ENCODE results near the gene IL17REL. TPM values are rescaled to one million over a fixed set of nuclear protein-coding genes. Genes with fewer than 3 reads are reported as not detected.
A peak's percentile ranks its signal among the peaks of the same experiment; 100 is the strongest.

The IL17REL gene
- total and polyA plus RNA-seq, 10 of the 15 experiments (the other 5 are each of a cell fraction or from before 2014, with no cell fraction given), result 0.03 TPM; not detected in 9

- H3K27ac ChIP-seq (ENCODE audit: control insufficient read depth, insufficient read depth), result peak overlapping the region; percentile 53
- H3K4me3 ChIP-seq, result peak overlapping the region; percentile 98
- under 1% methylated on average over 49 of the region's 49 CpGs for WGBS (ENCODE audit: insufficient coverage, insufficient replicate concordance, low lambda C conversion rate, missing lambda C conversion rate)
- ChIA-PET SMC1A (ENCODE audit: uncharacterized antibody, unreplicated experiment) (interaction anchor here (1.2 kb wide), 1 partner anchor 66 kb away, joined by 4 read pairs; no protein-coding TSS in a partner anchor), CTCF (interaction anchor here (1.0 to 1.4 kb wide), 2 partner anchors 9 to 18 kb away, joined by 3 to 6 read pairs; no protein-coding TSS in a partner anchor), POLR2A (interaction anchor here (0.5 to 2.5 kb wide), 11 partner anchors 9 to 226 kb away, joined by 3 to 15 read pairs (median 6); no protein-coding TSS in a partner anchor), RAD21 (ENCODE audit: unreplicated experiment) (interaction anchor here (0.7 to 2.6 kb wide), 4 partner anchors 9 to 31 kb away, joined by 3 to 15 read pairs (median 8); no protein-coding TSS in a partner anchor)
- TSS peak; percentile 47 for BruUV-seq (replicated peaks)
- H3K79me2 ChIP-seq (ENCODE audit: control insufficient read depth, insufficient read depth, low read length), result peaks cover 49% of the 10 kb centered on the region
- peaks cover 26% of the 10 kb centered on the region for H3K4me1 ChIP-seq (ENCODE audit: control insufficient read depth, insufficient read depth, low read length)
- intact Hi-C loops (cut with micrococcal nuclease; ENCODE audit: unreplicated experiment) (loop anchor here (5.0 kb wide), 1 partner anchor 226 kb away; the partner anchor contains the start of gene TRABD), in situ Hi-C loops (cut with MboI) (loop anchor here (10.0 kb wide), 1 partner anchor 573 kb away; the partner anchor contains the start of gene TYMP)
- H3K27me3 ChIP-seq (replicated peaks in 1 of 2; ENCODE audit: control insufficient read depth in 2 of 2, insufficient read depth in 2 of 2, low read length in 1 of 2), result no peaks in the 10 kb centered on the region
- no peak for ATAC-seq
- H3K36me3 ChIP-seq (ENCODE audit: control insufficient read depth in 2 of 2, insufficient read depth in 2 of 2, low read length in 1 of 2), result peaks cover 14 to 19% of the 10 kb centered on the region in 2 experiments
- no peaks in the 10 kb centered on the region for H3K9me3 ChIP-seq (replicated peaks; ENCODE audit: control insufficient read depth, insufficient read depth, low read length)
- DNase-seq (ENCODE audit: low read depth, low spot score), result no peak
- no peak overlapping the region for H2AFZ ChIP-seq (ENCODE audit: control insufficient read depth, low read depth, low read length)
- peak overlapping the region; percentile 78 for H3K9ac ChIP-seq (ENCODE audit: control insufficient read depth, insufficient read depth, low read length)
- H4K20me1 ChIP-seq (ENCODE audit: control insufficient read depth, insufficient read depth), result peaks cover 2% of the 10 kb centered on the region; the same call in 1 of the 2 replicates
- FAIRE-seq, result no peak
- H3K4me2 ChIP-seq (ENCODE audit: control insufficient read depth, insufficient read depth), result peak overlapping the region; percentile 34
- TF ChIP-seq WRNIP1 (IDR thresholded peaks at IDR 0.05; ENCODE audit: borderline replicate concordance, low read depth, low read length), result no peak
- no peak for TF ChIP-seq ZZZ3 (IDR thresholded peaks at IDR 0.05; ENCODE audit: control insufficient read depth, insufficient read length, low read depth)
- TF ChIP-seq TAF1 (IDR thresholded peaks at IDR 0.05; ENCODE audit: borderline replicate concordance, low read depth, low read length), result no peak
- TF ChIP-seq PRDM15 (CRISPR knock-in tag; IDR thresholded peaks at IDR 0.05), result no peak
- 0 out of 2 replicates have a peak, but pooled peaks have one; percentile 70 for TF ChIP-seq LARP7 (IDR thresholded peaks at IDR 0.05)
- TF ChIP-seq POLR2A (IDR thresholded peaks at IDR 0.05; ENCODE audit: low read depth, low read length), result peak; percentile 84
- 0 out of 2 replicates have a peak, but pooled peaks have one; percentile 31 for TF ChIP-seq SMARCA5 (IDR thresholded peaks at IDR 0.05)
- peak; percentile 22 for TF ChIP-seq MYC (IDR thresholded peaks at IDR 0.05; ENCODE audit: insufficient read depth, insufficient read length, insufficient replicate concordance, low read length, severe bottlenecking)
- TF ChIP-seq CHD4 (IDR thresholded peaks at IDR 0.05), result no peak
- TF ChIP-seq HDGF (IDR thresholded peaks at IDR 0.05), result peak; percentile 94
- 0 out of 2 replicates have a peak, but pooled peaks have one; percentile 58 for TF ChIP-seq POLR2AphosphoS5 (IDR thresholded peaks at IDR 0.05; ENCODE audit: low read length)
- TF ChIP-seq STAT1 (conservative IDR thresholded peaks at IDR 0.05), result no peak
- TF ChIP-seq NBN (IDR thresholded peaks at IDR 0.05), result peak; percentile 18; the same call in 1 of the 2 replicates
- TF ChIP-seq TCF12 (IDR thresholded peaks at IDR 0.05; ENCODE audit: low read depth, low read length), result no peak
- peak; percentile 34 for TF ChIP-seq HDAC6 (IDR thresholded peaks at IDR 0.05; ENCODE audit: unreplicated experiment)
- no peak for TF ChIP-seq SIN3A (IDR thresholded peaks at IDR 0.05; ENCODE audit: low read depth, low read length)
- TF ChIP-seq YY1 (IDR thresholded peaks at IDR 0.05; ENCODE audit: low read depth, low read length), result 0 out of 2 replicates have a peak, but pooled peaks have one; percentile 4
- TF ChIP-seq ZNF207 (IDR thresholded peaks at IDR 0.05; ENCODE audit: borderline replicate concordance), result peak; percentile 67; the same call in 1 of the 2 replicates
- no peak for TF ChIP-seq ZBTB11 (CRISPR knock-in tag; IDR thresholded peaks at IDR 0.05)
- no peak for TF ChIP-seq YBX1 (IDR thresholded peaks at IDR 0.05)
Observed at GRCh38 chr22:49961601-49962011, 51.0 kb downstream of the IL17REL start.
